HG03060 (cell line): ENCODE data around the gene HBEGF.

Experiments used
- ATAC-seq: cut with Tn5 transposase; IDR thresholded peaks from one replicate; pipeline ENCODE4 v1.9.1; 2021; ENCODE audit warnings: low read depth, moderate number of reproducible peaks; ENCODE audit not compliant: unreplicated experiment

HBEGF gene

GRCh38 chr5:140309706-140310249 is 36.6 kb downstream of the HBEGF start:
- no peak for ATAC-seq

DNA sequence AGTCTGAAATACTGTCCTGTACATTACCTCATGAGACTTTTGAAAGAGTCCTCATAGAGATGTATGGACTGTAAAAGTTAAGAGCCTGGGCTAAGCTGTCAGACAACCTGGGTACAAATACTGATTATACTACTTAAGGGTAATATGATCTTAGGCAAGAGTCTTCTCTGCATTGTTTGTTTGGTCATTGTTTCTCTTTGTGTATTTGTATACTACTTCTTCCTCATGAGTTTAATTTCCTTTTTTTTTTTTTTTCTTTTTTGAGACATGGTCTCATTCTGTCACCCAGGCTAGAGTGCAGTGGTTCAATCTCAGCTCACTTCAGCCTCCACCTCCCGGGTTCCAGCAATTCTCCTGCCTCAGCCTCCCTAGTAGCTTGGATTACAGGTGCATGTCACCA is 40.9 kb downstream of the HBEGF start:
- ATAC-seq, result no peak

GRCh38 chr5:140303966-140304365 is 42.4 kb downstream of the HBEGF start:
- ATAC-seq, result no peak

DNA sequence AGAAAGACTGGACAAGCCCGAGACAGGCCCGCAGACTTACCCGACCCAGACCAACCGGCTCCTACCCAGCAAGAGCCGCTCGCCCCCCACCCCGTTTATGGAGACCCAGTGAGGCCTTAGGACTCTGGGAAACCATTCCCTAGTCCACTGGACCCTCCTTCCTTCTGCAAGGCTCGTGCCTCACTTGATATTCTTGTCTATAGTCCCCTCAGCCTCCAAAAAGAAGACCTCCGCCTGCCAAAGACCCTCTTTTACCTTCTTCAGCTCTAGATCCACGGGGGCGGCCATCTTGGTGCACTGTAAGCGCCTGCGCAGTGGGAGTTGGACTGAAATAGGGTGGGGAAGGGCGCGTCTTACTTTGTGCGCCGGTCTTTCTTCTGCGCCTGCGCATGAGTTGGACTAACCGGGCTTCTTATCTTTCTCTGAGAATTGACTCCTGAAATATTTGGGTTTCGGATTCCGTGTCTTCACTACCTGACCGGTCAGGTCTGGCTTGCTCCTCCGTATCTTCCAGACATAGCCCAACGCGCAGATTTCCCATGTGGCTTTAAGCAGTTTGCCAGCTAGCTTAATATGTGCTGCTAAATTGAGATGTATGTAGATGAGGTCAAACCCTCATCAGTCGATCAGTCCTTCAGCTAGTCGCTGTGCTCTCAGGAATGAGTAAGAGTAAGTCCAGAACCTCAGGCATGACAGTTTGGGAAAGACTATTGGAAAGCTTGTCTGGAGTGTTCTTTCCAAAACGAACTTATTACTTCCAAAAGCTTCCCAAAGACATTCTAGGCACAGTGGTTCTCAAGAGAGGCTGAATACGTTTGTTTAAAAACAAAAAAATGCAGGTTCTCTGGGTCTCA is 43.4 kb downstream of the HBEGF start, which contains the start of gene PFDN1:
Gene PFDN1, minus strand, starts transcription at position 316 of the 854 bp plus-strand sequence. Its CDS starts 28 bp downstream, at position 288.
- ATAC-seq, result no peak

- ATAC-seq, result no peak
Measured at GRCh38 chr5:140301136-140301535, 45.3 kb downstream of the HBEGF start.

DNA sequence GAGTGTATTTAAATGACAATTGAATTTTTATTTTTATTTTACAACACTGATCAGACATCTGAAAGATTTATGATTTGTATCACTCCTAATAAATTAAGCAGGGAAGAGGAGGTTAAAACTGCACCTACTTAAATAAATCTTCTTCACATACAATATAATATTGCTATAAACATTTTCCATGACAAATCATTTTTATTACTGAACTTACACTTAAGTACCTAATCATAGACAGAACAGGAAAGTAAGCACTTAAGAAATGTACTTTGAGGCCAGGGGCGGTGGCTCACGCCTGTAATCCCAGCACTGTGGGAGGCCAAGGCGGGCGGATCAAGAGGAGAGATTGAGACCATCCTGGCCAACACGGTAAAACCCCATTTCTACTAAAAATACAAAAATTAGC is 47.3 kb downstream of the HBEGF start:
- no peak for ATAC-seq

GRCh38 chr5:140298183-140298601 is 48.2 kb downstream of the HBEGF start:
- no peak for ATAC-seq

- no peak for ATAC-seq
Measured at GRCh38 chr5:140297283-140297682, 49.1 kb downstream of the HBEGF start.

- no peak for ATAC-seq
Measured at GRCh38 chr5:140296289-140296688, 50.1 kb downstream of the HBEGF start.

DNA sequence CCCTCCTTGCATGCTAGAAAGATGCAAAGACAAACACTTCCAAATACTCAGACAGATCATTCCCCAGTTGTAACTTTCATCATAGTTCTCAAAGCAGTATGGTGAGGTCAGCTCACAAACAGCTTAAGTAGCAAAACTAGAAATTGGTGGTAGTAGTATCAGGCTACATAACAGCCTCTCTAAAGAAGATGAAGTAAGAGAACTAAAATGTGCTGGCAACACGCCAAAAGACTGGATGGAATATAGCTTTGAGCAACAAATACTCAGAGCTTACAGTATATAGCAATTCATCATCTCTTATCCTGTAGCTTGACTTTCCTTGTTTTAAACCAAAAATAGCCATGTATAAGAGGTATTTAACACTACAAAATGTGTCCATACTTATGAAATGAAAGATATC is 51.0 kb downstream of the HBEGF start:
- ATAC-seq, result no peak

- no peak for ATAC-seq
Measured at GRCh38 chr5:140294753-140295152, 51.6 kb downstream of the HBEGF start.

- ATAC-seq, result no peak
Measured at GRCh38 chr5:140293849-140294100, 52.6 kb downstream of the HBEGF start.

DNA sequence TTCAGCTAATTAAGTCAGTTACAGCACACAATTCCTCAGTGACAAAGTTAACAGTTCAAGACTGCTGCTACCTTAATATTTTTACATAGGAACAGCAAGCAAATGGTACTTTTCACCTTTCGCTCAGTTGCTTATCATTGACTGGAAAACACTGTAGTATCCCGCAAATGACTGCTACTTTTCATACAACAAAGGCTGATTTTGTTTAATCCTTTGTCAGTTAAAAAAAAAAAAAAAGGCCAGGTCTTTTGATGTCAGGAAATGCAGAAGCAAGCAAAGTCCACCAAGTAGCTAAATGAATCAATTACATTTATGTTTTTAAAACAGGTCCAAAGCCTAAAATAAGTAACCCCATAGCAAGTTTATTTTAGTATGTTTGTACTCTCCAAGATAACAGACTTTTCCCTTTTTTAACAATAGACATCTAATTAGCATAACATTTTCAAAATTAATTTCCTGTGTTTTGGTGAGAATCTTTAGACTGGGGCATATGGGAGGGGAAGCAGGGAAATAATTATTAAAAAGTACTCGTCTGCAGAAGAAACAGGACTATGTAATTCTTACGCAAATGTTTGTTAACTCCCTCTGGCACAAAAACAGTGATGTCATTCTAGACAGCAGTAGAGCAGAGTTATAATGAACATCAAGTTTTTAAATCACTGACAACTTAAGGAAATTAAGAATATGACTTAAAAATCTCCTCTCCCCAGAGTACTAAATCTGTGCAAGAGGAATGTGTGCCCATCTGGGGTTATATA is 53.1 kb downstream of the HBEGF start:
- no peak for ATAC-seq

DNA sequence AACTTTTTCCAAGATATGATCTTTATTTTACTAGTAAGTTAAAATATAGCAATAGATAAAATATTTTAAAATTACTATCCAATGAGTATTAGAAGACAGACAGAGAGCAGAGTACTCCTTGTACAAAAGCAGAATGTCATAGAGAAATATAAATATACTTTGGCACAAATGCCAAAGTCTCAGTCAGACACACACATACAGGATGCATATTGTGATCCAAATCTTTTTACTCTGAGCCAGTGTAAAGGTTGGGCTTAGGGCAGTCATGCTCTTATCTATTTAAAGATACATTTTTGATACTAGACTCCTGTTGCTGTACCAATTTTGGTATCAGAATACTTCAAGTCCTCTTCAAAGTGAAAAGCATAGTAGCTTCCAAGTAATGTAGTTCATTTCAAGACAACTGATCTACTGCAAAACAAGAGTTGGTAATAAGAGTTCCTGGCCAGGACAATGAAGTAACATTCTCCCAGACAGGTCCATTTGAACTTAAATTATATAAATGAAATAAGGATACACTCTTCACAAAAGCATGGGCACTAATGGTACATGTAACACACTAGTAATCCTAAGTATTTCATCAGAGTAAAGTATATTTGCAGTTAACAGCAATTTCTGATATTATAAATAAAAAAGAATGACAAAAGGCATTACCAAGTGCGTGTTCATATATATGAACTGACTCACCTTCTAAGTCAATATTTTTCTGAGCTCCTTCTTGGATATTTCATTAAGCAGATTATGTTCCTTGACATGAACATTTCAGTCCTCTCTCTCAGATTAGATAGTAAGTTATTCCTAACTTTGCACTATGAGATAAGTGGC is 54.0 kb downstream of the HBEGF start:
- ATAC-seq, result no peak

DNA sequence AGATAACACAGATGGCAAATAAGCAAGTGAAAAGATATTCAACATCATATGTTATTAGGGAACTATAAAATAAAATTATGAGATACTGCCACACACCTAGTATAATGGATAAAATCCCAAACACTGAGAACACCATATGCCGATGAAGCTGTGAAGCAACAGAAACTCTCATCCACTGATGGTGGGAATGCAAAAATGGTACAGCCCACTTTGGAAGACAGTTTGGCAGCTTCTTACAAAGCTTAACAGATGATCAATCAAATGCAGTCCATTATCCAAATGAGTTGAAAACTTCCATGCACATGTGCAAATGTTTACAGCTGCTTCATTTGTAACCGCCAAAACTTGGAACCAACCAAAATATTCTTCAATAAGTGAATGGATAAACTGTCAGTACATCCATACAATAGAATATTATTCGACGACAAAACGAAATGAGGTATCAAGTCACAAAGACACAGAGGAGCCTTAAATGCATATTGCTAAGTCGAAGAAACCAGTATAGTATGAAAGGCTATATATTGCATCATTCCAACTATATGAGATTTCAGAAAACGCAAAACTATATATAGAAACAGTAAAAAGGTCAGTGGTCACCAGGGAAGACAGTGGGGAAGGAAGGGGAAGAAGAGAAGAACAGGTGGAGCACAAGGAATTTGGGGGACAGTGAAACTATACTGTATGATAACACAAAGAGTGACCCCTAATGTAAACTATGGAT is 58.4 kb downstream of the HBEGF start:
- no peak for ATAC-seq

DNA sequence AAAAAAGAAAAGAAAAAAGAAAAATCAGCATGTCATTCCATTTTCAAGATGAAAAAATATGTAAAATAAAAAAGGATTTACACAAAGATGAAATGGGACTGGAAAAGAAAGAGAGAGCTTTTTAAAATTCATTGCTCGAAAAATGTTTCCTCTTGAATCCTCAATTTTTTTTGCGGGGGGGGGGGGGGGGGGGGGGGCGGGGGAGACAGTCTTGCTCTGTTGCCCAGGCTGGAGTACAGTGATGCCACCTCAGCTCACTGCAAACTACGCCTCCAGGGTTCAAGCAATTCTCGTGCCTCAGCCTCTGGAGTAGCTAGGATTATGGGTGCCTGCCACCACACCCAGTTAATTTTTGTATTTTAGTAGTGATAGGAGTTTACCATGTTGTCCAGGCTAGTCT is 60.0 kb downstream of the HBEGF start:
- no peak for ATAC-seq

DNA sequence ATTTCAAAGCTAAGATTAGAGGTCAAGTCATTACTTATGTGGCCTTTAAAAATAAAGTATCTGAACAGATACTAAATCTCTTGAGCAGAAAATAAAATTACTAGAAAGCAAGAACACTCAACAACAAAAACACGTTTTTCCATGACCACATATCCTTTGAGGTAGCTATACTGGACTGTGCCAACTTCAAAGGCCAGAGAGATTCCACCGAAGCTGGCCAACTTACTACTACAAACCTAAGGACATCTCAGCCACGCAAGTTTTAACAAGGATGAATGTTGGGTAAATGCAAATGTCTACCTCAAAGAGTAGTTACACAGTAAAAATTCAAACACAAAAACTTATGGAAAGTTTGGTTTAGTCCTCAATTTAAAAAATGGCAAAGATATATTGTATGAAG is 62.4 kb downstream of the HBEGF start:
- ATAC-seq, result no peak
